ENCODE measurements around the gene RPUSD4.

The RPUSD4 gene

DNA sequence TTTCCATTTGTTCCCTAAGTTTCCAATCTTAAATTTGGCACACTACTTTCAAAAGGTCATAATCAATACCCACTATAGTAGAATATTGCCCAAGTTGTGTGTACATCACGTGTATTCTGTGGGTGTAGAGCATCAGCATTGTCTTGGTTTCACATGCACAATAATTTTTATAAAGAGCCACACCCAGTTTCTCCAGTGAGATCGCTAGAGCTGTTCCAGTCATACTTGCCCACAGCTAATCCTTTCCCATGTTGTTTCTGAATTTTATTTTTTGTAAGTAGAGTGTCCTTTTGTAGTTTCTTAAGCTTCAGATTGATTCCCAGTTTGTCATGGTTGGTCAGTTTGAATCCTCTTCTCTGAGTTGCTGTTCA is 13.8 kb upstream of the RPUSD4 start:
- TF ChIP-seq, protein P1, sequence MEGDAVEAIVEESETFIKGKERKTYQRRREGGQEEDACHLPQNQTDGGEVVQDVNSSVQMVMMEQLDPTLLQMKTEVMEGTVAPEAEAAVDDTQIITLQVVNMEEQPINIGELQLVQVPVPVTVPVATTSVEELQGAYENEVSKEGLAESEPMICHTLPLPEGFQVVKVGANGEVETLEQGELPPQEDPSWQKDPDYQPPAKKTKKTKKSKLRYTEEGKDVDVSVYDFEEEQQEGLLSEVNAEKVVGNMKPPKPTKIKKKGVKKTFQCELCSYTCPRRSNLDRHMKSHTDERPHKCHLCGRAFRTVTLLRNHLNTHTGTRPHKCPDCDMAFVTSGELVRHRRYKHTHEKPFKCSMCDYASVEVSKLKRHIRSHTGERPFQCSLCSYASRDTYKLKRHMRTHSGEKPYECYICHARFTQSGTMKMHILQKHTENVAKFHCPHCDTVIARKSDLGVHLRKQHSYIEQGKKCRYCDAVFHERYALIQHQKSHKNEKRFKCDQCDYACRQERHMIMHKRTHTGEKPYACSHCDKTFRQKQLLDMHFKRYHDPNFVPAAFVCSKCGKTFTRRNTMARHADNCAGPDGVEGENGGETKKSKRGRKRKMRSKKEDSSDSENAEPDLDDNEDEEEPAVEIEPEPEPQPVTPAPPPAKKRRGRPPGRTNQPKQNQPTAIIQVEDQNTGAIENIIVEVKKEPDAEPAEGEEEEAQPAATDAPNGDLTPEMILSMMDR (IDR thresholded peaks at IDR 0.05; ENCODE audit: low read length, missing control alignments), result no peak
- no peak overlapping the region for H3K4me3 ChIP-seq (replicated peaks; ENCODE audit: low read depth, low read length)

DNA sequence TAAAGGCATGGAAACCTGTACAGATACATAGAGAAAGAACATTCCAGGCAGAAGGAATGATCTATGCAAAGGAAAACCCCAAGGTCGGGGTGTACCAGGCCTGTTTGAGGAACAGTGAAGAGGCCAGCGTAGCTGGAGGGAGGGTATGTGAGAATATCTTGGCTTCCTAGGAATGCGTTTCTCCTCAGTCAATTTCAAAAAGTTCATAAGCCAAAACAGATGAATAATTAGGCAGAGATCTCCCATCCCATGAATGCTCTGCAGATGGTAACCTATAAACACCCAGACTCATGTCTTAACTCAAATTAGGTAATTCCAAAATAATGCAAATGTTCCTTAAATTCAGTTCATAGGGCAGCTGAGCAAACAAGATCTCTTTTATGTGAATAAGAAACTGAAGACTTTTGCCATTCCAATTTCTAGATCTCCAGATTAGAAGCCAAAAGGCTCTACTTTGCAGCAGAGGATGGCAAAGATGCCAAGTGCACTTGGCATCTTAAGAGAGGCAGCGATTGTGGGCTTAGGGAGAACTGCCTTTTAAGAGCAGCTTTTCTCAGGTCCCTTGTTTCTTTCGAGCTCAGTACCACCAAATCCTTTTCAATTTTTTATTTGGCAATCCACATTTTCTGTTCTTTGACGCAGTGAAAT is 13.3 kb upstream of the RPUSD4 start:
- DNase-seq (ENCODE audit: low read depth), result no peak
- TF ChIP-seq, protein P1 (IDR thresholded peaks at IDR 0.05; ENCODE audit: low read length, missing control alignments), result no peak
- H3K4me3 ChIP-seq (replicated peaks; ENCODE audit: low read depth, low read length), result no peak overlapping the region

More for the DNA sequence above, 13.8 kb upstream of the RPUSD4 start:
- DNase-seq (ENCODE audit: low read depth), result no peak

DNA sequence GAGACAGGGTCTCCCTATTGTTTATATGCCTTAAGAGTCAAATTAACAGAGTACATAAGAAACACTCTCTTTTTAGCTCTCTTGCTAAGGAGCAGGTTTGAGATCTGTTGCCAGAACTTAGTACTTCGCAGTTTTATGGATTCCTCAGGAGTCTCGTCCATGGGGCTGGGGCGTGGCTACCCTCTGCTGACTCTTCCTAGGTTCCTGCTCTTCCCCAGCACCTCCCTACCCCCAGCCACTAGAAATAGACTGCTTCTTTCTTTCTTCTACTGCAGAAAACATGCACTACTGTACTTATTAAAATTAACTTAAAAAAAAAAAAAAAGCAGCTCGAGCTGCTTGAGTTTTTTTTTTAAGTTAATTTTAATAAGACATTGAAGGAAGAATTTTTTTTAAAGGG is 8.1 kb upstream of the RPUSD4 start:
- DNase-seq (ENCODE audit: low read depth), result no peak
- TF ChIP-seq, protein P1 (IDR thresholded peaks at IDR 0.05; ENCODE audit: low read length, missing control alignments), result no peak
- no peak overlapping the region for H3K4me3 ChIP-seq (replicated peaks; ENCODE audit: low read depth, low read length)

DNA sequence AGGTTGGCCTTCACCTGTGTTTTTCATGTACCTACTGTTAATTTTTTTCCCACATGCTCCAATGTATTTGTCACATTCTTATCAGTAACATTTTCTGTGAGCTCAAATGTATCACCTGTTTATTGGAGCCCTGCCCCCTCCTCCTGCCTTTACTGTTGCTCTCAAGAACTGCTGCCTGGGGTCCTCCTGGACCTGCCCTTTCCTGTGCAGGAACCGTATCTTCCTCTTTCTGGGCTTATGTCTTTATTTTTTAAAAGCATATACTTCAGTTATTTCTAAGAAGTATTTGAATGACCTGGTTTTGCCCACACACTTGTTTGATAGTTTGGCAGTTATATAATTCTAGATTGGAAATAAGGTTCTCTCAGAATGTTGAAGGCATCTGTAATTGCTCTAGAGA is 6.0 kb upstream of the RPUSD4 start:
- DNase-seq (ENCODE audit: low read depth), result no peak
- no peak overlapping the region for H3K4me3 ChIP-seq (replicated peaks; ENCODE audit: low read depth, low read length)
- TF ChIP-seq, protein P1 (IDR thresholded peaks at IDR 0.05; ENCODE audit: low read length, missing control alignments), result no peak

DNA sequence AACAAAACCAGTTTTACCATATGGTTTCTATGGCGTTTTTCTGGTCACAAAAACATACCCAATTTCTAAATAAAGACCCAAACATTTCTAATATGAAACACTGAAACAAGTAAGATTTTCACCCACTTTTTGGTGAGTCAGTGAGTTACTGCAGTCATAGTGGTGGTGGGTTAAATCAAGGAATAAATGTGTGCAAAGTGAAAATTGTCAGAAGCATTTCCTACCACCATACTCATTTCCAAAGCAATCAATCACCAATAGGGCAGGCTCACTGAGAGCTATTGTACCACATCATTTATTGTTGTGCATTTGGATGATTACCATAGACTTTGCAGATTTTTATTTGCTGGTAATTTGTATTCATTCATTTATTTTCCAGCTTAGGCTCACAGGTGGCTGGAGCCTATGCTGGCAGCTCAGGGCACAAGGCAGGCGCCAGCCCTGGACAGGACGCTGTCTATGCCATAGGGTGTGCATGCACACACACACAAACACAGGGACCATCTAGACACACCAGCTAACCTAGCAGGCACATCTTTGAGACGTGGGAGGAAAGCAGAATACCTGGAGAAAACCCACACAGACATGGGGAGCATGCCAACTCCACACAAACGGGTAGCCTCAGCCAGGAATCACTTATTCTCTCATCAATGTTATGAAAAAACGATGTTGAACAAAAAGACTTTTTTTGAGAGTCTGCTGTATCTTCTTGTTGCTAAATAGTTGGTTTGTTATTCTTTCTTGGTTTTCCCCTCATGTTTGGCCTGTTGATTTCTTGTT is 5.3 kb upstream of the RPUSD4 start:
- H3K4me3 ChIP-seq (replicated peaks; ENCODE audit: low read depth, low read length), result no peak overlapping the region
- no peak for DNase-seq (ENCODE audit: low read depth)
- TF ChIP-seq, protein P1 (IDR thresholded peaks at IDR 0.05; ENCODE audit: low read length, missing control alignments), result no peak

DNA sequence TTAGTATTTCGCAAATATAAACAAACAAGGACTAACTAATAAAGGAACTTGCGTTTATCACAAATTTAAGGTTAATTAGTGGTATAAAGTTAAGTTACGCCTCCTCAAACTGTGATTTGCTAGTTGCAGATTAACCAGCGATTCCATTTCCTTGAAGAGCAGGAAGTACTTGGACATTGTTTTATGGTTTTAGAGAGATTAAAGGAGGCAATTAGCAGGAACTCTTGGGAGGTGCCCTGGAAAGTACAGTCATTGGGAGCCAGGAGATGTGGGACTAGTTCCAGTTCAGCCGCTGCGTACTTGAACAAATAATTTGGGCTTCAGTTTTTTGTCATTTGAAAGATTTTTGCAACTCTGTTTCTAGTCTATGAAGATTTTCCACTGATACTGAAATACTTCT is 3.4 kb upstream of the RPUSD4 start:
- DNase-seq (ENCODE audit: low read depth), result no peak
- no peak overlapping the region for H3K4me3 ChIP-seq (replicated peaks; ENCODE audit: low read depth, low read length)
- TF ChIP-seq, protein P1 (IDR thresholded peaks at IDR 0.05; ENCODE audit: low read length, missing control alignments), result no peak

Measured in fibroblast of pulmonary artery (primary cell).